NCI-H1092 treated with DMSO at 0.1 percent for 48 hours (cell line): ENCODE measurements around the gene PHF24.
"Not testable (repeated sequence)": the region's sequence is repeated elsewhere in the genome, so short reads cannot be mapped to it uniquely, and the experiment has no call there.

Experiments
- DNase-seq: peaks from one replicate; lab custom pipeline; 2025; lab: John Stamatoyannopoulos, UW

Gene PHF24

DNA sequence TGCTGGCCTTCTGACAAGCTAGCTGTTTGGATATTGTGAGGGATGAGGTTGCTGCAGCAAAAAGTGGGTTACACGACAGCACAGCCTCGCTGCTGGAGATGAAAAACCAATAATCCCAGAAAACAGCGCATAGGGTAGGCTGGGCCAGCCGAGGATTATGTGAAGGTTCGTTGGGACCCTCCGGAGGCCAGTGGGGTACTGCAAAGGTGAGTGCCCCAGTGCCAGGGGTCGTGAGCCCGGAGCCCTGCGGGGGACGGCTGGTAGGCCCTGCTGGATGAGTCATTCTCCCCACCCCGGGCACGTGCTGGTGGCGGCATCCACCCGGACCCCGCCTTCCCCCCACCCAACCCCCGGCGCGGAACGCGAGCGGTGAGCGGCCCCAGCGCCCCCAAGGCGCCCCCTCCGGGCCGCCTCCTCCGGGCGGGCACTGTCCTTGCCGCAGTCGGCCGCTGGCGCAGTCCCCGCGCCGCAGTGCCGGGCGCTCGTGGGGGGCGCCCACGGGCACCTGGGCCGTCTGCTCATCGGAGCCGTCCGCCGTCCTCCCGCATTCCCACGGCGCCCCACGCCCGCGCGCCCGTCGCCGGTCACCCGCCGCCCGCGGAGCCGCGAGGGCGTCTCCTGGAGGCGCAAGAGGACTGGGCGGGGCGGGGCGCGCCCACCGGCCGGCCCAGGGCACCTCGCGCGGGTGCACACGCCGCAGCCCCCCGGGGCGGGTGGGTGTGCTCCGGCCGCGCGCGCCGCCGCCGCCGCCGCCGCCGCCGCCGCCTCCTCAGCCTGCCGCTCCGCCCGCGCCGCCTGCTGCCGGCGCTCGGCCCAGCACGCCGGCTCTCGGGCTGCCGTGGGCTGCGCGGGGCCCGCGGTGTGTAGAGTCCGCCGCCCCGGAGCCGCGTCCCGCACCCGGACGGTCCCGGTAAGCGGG, at the start of gene PHF24:
TSS of gene PHF24 (plus strand) at position 794 of the 919 bp plus-strand sequence. CDS start 13,014 bp downstream, outside the sequence.
- peak; percentile 11 for DNase-seq

DNA sequence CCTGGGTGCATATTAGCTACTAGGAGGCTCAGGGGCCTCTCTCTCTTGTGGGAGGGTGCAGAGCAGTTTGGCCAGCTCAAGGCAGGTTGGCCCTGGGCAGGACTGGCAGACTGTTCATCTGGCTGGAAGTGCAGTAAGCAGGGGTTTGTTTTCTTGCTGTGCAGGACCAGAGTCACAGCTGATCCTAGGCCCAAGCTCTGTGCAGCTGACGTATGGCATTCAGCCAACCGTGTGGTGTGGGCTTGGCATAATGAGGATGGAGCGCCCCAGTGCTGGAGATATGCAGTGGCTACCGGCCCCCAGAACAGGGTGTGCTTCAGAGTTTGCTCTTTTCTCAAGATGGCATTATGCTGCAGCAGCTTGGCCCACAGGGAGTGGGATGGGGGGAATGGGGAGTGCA, 31.0 kb upstream of the PHF24 start:
- DNase-seq: no peak

DNA sequence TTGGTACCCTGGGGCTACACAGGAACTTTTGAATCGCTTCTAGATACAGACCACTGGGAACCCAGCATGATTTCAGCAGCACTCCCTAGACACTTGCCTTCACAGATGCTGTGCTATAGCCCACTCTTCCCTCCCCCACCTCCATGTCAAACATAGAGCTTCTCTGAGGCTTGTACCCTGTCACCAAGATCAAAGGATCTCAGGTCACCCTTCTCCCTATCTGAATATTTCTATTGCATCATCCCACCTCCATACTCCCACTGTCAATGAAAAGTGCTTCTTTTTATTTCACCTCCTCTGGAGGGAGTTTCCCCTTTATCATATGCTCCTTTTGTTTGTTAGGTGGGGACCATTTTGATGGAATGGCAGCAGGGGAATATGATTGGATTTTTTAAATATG, 29.2 kb upstream of the PHF24 start:
- no peak for DNase-seq

DNA sequence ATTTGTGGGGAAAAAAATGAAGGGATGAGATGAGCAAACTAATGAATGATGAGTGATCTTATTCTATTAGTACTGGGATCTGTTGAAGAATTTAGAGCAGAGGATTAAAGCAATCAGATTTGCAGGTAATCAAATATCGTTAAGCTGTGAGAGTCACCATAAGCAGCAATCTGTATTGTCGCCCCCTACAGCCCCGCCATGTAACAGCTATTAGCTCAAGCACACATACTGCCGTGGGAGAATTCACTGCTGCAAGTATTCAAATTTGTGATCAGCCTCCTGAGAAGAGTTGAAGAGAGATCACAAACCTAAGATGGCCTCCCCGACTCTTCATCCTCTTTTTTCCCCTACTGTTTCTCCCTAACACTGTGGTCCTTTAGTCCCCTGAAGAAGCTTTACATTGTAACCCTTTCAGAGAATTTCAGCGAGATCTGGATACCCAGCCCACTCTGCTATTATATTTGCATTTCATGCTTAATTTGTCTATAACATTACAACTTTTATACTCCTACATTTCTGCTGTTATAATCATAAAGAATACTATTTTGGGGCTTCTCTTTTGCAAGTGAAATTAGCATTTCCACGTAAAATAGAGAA, 28.5 kb upstream of the PHF24 start:
- peak; percentile 24 for DNase-seq

DNA sequence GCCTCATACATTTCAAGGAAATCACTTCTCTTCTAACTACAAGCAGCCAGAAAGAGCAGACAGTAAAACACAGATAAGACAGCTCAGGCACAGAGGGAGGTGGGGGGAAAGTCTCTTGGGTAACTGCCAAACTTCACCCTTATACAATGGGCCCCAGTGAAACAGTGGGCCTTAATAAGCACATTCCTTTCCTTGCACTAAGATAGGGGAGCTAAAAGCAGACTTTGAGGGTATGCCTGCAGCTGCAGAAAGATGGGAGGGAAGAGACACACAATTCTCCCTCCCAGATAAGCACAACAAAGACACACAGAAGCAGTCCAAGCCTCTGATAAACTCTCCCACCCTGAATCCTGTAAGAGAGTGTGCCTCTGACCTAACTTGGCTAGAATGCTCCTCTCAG, 18.1 kb upstream of the PHF24 start:
- DNase-seq: not testable (repeated sequence)

DNA sequence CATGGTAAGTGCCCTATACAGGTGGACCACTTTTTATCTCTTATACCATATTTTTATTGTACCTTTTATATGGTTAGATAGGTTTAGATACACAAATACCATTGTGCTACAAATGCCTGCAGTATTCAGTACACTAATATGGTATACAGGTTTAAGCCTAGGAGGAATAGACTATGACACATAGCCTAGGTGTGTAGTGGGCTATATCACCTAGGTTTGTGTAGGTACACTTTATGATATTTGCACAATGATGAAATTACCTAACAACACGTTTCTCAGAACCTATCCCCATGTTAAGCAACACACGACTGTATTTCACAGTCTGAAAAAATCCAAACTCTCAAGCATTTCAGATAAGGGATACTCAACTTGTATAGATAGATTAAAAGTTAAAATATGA, 9.6 kb upstream of the PHF24 start:
- DNase-seq: no peak

DNA sequence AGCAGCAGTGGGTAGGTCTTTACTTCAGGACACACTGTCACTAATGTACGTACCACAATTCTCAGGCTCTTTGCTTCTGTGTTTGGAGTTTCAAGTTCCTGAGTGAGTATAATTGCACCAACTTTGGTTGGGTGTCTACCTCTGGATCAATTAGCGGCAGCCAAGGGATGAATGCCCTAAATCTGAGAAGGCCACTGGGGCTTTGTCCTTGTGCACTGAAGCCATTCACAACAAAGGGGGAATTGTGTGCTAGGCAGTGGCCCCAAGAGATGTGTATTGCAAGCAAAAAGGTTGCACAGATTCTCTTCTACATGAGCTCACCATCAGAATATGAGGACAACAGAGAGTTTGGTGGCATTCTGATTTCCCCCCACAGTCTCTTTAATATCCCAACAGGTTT, 3.9 kb upstream of the PHF24 start:
- DNase-seq: no peak

DNA sequence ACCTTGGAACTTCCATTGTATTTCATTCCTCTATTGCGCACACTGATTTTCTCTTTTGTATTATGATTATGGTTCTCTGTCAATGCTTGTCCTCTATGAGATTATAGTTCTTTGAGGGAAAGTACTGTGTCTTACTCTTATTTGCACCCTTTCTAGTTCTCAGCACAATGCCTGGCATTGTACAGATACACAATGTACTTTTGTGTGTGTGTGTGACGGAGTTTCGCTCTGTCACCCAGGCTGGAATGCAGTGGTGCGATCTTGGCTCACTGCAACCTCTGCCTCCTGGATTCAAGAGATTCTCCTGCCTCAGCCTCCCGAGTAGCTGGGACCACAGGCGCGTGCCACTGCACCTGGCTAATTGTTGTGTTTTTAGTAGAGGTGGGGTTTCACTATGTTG, 2.0 kb upstream of the PHF24 start:
- not testable (repeated sequence) for DNase-seq

DNA sequence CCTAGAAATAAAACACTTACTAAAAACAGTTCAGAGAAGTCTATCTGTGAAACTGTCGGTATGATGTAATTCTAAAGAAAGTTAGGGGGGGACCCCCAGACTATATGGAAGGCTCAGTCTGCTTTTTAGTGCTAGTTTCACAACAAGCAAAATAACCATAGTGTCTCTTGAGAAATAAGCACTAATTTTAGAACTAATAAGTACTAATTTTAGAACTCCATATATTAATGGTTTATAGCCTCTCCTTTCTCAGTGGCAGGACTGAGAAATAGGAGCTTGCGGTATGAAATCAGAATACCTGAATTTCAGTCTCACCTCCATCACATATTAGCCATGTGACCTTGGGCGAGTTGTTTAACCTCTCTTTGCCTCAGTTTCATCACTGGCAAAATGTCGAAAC, 1.4 kb upstream of the PHF24 start:
- DNase-seq: no peak

DNA sequence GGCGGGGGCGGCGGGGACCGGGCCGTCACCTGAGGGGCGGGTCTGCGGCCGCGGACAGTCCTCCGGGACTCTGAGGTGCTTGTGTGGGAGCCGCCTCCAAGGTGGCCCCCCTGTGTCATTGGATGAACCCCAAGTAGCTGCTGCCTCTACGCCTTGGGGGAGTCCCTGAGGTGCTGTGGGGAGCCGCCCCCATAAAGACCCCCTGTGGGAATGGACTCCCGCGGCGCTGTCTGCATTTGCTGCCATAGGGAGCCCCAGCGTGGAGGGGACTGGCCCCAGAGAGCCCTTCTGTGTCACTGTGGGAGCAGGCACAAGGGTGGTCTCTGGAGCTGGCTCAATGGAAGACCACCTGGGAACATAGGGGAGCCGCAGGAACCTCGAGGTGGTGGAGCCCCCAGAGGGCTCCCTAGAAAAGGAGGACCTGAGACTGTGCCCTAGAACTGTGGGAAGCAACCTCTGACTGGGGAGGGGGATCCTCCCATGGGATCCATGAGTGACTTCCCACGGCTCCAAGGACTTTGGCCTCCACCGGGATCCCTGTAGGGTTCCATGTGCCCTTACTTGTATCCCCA, 412 bp downstream of the PHF24 start:
- DNase-seq: no peak

DNA sequence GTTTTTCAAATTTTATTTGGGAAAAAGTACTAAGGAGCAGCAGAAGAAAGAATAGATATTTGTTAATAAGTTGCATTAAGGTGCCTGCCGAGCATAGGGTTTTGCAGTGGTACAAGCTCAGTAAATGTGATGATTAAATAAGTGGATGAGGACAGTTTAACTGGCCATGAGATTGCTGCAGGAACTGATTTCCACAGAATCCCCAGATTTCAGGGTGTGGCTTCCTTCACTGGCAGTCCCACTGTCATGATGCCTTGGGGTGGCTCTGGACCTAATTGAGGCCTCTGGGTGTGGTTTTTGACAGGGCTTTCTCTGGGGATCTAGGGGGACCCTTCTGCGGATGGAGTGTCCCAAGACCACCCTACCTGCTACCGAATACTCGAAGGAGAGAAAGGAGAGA, 1.4 kb downstream of the PHF24 start:
- DNase-seq: no peak

DNA sequence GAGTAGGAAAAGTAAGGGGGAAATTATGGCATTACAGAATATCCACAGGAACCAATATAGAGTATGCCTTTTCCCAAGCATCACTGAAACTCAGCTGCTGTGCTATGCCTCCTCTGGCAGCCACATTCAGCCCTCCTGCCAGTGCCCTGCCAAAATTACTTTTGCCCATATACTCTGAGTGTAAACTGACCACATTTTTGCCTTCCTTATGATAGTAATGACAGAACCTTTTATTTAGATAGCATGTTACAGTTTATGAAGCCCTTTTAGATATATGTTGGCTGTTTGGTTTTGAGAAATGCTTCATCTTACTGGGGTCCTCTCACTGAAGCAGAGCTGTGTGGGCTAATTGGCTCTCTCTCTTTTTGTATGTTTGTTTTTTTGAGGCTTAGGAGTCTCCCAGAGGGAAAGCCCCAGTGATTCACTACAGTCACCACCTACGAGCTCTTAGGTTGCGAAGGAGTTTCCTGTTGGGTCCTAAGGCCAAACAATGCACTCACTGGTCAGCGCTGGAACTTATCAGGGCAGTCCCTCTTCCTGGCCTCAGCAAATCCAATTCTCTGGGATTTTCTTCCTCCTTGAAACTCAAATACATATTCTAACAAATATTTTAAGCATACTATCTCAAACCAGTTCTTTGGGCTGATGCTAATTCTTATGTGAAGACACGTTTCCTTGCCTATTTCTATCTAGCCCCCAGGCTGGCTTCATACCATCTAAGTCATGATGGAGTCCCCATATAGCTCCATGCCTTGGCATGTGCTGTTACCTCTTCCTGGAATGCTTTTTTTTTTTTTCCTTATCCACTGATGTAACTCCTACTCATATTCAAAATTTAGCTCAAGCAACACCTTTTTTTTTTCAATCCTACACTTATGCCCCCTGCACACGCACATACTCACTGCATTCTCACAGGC, 3.7 kb downstream of the PHF24 start:
- DNase-seq: no peak

DNA sequence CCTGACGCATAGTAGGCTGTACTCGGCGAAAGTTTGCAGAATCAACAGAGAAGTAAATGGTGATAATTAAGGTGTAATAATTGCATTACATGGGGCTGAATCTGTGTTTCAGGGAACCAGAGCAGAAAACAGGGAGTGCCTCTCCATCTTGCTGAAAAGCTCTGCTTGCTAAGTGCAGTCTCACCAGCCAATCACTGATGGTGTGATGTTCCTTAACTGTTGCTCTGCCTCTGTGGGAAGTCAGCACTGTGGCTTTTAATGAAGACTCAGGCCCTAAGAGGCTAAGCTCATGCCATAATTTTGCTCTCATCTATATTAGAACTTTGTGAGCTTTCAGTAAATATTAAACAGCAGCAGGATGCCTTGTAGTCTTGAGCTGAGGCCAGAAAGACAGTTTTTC, 4.5 kb downstream of the PHF24 start:
- no peak for DNase-seq

DNA sequence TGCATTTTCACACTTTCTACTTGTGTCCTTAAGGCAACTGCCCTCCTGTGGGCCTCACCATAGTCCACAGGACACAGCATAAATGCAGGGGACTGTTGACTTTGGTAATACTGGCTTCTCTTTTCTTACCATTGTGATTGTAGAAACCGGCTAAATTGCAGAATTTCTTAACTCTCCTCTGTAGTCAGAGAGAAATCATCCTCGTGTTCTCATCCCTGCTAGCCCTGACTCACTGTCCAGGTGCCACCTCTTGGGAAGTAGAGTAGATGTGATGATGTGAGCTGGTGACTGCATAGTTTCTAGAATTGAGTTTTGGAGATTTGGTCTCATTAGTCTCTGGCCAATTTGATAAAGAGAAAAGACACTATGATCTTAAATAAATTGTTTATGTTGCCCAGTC, 5.5 kb downstream of the PHF24 start:
- DNase-seq: no peak

DNA sequence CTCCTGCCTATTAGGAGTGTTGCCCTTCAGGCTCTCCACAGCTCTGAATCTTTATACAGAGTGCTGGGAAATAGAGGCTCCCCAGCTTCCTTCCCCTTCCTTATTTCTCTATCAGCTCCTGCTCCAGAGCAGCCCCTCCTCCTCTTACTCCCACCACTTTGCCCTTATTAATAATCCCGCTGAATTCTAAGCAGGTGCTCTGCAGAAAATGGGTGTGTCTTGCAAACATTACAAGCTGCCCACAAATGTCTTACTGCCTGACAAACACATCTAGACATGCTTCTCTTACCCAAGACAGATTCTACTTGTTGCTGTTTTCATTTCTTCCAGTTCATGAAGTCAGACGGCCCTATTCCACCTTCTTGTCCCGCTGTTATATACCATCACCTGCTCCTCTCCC, 6.4 kb downstream of the PHF24 start:
- DNase-seq: no peak

DNA sequence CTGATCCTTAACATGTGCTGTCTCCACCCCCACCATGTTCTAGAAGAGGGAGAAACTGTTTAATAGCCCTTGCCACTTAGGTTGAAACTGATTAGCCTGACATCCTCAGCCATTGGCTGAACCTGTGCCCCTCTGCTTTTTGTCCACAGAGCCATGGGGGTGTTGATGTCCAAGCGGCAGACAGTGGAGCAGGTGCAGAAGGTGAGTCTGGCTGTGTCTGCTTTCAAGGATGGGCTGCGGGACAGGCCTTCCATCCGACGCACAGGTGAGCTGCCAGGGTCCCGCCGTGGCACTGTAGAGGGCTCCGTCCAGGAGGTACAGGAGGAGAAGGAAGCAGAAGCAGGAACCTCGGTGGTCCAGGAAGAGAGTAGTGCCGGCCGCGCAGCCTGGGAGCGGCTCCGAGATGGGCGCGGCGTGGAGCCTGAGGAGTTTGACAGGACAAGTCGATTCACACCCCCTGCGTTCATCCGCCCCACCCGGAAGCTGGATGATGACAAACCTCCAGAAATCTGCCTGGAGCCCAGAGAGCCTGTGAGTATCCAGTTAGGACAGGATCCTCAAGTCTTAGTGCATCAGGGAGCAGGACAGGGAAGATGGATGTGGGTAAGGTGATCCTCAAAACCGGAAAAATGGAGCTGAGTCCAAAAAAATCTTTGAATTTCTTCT, 13.2 kb downstream of the PHF24 start:
- DNase-seq: no peak

DNA sequence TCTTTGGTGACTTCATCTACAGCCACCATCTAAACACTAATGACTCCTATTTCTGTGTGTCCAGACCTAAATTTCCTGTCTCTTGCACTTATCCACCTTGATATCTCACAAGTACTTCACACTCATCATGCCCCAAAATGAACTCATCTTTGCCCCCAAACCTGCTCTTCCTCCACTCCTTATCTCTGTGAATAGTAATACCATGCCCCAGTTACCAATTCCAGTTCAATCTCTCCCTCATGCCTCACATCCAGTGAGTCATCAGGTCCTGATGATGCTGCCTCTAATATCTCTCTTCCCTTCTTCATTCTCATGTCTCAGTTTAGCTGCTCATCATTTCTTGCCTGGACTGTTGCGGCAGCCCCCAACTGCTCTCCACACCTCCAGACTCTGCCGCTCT, 16.6 kb downstream of the PHF24 start:
- DNase-seq: no peak

DNA sequence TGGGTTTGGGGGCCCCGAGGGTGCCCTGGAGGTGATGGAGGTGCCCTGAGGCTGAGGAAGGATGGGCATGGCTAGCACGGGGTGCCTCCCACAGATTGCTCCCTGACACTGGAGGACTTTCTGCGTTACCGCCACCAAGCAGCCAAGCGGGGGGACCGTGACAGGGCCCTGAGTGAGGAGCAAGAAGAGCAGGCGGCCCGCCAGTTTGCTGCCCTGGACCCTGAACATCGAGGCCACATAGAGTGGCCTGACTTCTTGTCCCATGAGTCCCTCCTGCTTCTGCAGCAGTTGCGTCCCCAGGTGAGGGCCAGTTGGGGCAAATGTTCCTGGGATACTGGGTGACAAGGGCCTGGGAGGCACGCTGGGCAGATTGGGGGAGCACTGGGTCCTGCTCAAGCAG, 18.4 kb downstream of the PHF24 start:
- DNase-seq: no peak

DNA sequence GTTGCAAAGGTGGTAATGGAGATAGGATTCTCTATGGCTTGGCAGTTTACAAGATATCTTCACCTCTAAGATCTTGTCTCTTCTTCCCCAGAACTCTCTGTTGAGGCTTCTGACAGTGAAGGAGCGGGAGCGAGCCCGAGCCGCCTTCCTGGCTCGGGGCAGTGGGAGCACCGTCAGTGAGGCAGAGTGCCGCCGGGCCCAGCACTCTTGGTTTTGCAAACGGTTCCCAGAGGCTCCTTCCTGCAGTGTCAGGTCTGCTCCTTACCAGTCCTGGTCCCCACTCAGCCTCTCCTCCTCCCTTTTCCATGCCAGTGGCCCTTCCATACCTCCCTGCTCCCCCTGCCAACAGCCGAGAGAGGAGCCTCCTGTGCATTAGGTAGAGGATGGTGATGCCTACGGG, 18.9 kb downstream of the PHF24 start:
- no peak for DNase-seq

DNA sequence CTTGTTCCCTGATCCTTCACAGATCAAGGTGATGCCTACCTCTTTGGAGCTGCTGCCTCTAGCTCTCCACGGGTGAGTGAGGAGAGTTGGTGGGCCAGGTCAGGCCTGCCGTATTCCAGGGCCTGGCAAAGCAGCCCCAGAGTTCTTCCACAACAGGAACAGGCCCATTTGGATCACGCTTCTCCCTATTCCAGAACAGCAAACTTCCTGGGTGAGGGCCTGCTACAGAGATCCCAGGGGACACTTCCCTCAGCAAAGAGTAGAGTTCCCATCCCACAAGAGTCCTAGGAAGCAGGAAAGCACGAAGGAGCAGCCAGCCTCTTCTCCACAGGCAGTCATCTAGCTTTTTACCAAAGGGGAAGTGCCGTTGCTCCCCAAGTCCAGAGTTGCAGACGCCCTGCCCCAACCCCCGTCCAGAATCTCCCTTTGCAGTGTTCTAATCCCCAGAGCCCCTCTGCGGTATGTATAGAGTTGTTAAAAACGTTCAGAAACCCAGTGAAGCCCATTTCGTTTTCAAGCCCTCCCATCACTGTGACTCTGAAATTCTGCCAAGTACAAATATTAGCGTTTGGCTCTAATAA, 22.2 kb downstream of the PHF24 start:
- no peak for DNase-seq

DNA sequence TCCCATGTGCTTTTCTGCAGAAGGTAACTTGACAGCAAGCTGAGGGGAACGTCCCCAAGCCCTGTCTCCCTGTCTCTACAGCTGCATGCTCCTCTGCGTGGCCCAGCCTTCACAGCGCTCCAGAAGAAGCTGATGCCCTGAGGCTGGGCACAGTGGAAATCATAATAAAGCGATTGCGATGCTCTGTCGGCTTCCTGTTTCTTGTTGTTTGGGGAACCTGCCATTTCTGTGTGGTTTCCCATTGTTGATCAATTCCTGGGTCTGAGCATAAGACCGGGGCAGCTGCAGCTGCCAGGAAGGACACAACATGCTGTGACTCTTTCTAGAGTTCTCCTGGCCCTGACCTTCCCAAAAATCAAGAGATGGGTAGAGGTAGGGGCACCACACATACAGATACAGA, 24.3 kb downstream of the PHF24 start:
- no peak for DNase-seq
